Measurements from ENCODE around the gene ING1. TPM values are rescaled to one million over a fixed set of nuclear protein-coding genes. Genes with fewer than 3 reads are reported as not detected.
"Not testable (repeated sequence)": the region's sequence is repeated elsewhere in the genome, so short reads cannot be mapped to it uniquely, and the experiment has no call there.

Gene ING1
- total RNA-seq, 1 donor from 2014 or later = 6.5 TPM

GRCh38 chr13:110715395-110716246 lies 2.1 kb downstream of the ING1 start:
- DNase-seq (ENCODE audit: low spot score) = peak; percentile 100

DNA sequence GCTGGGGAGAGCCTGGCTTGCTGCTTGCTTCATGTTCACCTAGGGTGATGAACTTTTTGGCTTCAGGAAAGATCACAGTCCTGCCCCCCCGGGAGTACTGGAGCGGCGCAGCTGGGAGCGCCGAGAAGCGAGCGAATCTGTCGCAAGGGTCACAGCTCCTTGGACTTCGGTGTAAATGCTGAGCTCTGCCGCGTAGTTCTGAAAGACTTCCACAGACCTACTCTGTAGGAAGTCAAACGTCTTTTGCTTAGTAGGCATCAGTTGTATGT lies 2.7 kb downstream of the ING1 start:
- no peak for DNase-seq (ENCODE audit: low spot score)

GRCh38 chr13:110719036-110719710 lies 5.7 kb downstream of the ING1 start:
- DNase-seq (ENCODE audit: low spot score) = no peak

DNA sequence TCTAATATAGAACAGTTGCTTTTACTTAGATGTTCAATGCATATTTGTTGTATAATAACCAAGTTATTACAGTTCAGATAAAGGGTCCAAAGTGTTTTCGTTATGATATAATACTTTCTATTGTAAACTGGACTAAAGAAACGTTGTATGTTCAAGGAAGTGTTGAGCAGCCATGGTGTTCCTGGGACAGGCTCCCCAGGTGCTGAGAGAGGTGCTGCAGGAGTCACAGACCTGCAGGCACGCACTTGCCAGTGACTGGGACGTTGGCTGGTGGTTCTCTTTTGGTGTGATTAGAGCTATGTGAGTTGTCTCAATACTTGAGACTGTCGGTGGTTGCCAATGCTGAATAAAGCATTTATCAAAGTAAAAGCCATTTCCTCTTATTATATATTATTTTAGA lies 9.5 kb downstream of the ING1 start:
- DNase-seq (ENCODE audit: low spot score) = no peak

DNA sequence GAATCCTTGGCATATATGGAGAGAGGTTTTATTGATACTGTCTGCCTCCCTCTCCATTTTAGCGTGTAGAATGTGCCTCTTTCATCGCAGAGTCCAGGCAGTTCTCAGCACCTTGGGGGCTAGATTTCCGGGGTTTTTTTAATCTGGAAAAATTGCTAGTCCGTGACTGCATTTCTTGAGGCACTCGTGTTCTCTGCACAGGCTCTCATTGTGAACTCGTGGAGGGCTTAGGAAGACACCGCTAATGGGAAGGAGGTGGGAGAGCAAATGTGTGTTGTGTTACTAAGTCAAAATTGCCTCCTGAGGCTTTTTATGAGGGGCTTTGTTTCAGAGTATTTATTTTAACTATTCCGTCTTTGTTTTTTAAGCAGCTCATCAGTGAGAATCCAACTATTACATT lies 10.1 kb downstream of the ING1 start:
- no peak for DNase-seq (ENCODE audit: low spot score)

DNA sequence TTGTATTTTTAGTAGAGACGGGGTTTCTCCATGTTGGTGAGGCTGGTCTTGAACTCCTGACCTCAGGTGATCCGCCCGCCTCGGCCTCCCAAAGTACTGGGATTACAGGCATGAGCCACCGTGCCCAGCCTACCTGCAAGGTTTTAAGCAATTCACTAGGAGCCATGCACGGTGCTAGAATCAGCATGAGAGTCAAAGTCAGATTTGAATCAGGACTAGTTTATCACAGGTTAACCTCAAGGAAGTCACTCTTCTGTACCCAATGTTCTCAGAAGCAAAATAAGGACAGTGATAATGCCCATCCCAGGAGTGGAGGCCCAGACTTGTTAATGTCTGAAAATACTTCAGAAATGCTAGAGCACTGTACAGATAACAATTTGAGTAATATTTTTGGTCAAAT lies 12.7 kb downstream of the ING1 start:
- not testable (repeated sequence) for DNase-seq (ENCODE audit: low spot score)

GRCh38 chr13:110726726-110727125 lies 13.2 kb downstream of the ING1 start:
- no peak for DNase-seq (ENCODE audit: low spot score)

GRCh38 chr13:110731072-110731471 lies 17.6 kb downstream of the ING1 start:
- DNase-seq (ENCODE audit: low spot score) = no peak

DNA sequence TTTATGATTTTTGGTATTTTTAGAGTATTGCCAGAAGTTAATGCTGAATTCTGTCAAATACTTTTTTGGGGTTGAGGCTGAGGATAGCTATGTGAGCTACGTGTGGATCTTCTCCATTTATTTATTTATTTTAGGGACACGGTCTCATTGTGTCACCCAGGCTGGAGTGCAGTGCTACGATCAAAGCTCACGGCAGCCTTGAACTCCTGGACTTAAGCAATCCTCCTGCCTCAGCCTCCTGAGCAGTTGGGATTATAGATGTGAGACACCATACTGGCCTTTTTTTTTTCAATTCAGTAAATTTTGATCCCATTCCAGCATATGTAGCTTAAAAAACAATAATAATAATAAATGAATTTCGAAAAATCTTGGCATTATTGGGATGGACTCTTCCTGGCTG lies 21.1 kb downstream of the ING1 start:
- no peak for DNase-seq (ENCODE audit: low spot score)

- DNase-seq (ENCODE audit: low spot score) = no peak
Measured at GRCh38 chr13:110737555-110737954, 24.1 kb downstream of the ING1 start.

- DNase-seq (ENCODE audit: low spot score) = no peak
Measured at GRCh38 chr13:110743687-110744086, 30.2 kb downstream of the ING1 start.

DNA sequence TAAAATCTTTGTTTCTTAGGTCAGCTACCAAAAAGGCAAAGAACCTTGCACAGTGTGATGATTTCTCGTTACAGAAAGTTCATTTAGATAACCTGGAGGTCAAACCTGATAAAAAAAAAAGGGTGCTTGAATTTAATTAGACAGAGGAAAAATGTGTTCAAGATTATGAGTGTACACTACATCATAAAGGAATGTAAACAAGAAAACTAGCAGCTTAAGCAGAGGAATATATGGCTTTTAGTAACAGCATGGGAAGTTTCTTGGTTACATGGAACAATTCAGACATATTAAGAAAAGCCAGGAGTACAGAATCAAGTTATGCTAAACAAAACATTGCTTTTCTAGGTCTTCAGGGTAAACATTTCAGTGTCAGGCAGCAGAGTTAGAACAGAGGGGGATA lies 32.9 kb downstream of the ING1 start:
- no peak for DNase-seq (ENCODE audit: low spot score)

- no peak for DNase-seq (ENCODE audit: low spot score)
Measured at GRCh38 chr13:110748271-110748670, 34.8 kb downstream of the ING1 start.

DNA sequence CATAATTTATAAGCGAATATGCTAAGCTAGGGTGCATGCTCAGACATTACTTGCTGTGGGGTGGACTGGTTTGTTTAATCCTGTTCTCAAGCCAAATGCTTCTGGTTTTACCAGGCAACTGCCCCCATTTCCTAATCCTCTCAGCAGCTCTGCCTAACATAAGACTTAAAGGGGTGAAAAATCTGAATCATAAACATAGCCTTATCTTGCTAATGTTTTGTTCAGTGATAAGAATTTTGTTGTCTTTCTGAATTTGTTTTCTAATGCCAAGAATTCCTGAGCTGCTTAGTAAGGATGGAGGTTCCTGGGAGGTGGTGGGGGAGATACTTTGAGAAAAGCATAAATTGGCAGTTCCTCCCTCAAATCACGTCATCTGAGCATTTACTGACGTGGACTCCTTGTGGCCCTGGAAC lies 42.7 kb downstream of the ING1 start:
- peak; percentile 28 for DNase-seq (ENCODE audit: low spot score)

DNA sequence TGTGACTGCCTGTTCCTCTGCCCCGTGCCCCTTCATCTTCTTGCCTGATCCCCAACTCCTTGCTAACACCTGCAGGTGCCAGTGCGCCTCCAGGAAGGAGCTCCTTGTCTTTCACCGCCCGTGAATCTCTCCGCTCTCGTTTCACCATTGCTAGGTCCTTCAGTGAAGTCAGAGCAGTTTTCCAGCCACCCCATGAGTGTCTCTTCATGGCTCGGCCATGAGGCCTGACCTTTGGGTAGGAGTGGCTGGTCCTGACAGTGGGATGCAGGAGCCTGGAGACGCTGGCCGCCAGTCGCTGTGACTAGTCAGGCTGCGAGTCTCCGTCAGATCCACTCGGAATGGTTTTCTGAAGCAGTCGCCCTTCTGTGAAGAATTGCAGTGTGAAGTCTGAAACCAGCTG lies 43.8 kb downstream of the ING1 start:
- no peak for DNase-seq (ENCODE audit: low spot score)

DNA sequence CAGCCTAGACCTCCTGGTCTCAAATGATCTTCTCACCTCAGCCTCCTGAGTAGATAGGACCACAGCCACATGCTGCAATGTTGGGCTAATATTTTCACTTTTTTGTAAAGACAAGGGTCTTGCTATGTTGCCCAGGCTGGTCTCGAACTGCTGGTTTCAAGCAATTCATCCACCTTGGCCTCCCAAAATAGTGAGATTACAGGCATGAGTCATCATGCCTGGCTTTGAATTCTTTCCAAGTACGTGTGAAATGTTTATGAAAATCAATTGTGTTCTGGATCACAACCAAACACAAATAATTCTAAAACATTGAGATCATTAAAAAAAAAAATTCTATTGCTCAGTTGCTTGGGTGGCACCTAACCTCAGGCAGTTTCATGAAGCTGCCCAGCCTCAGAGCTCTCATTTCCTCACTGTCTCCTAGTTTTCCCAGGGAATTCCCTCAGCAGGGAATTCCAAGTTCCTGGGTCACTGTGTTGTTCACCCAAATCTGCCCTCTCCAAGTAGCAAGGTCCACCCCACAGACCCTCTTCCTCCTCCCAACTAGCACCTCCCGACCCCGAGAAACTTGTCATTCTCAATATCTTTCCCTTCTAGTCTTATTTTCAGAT lies 44.8 kb downstream of the ING1 start:
- DNase-seq (ENCODE audit: low spot score) = no peak

DNA sequence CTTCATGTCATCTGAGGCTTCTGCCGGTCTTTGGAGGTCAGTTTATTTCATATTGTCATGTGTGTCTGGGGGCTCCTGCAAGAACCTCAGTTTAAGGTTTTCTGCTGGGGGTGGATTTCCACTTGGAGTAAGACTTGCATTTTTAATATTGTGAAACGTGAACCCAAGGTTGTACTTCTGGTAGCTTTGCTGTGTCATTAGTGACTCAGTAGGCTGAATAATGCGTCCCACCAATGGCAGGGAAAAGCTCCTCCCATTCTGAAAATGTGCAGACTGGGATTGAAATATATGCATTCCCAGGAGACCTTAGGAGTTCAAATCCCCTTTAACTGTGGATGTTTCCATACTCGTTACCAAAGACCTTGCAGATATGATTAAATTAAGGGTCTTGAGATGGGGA lies 46.2 kb downstream of the ING1 start:
- no peak for DNase-seq (ENCODE audit: low spot score)

GRCh38 chr13:110760611-110761010 lies 47.1 kb downstream of the ING1 start:
- no peak for DNase-seq (ENCODE audit: low spot score)

DNA sequence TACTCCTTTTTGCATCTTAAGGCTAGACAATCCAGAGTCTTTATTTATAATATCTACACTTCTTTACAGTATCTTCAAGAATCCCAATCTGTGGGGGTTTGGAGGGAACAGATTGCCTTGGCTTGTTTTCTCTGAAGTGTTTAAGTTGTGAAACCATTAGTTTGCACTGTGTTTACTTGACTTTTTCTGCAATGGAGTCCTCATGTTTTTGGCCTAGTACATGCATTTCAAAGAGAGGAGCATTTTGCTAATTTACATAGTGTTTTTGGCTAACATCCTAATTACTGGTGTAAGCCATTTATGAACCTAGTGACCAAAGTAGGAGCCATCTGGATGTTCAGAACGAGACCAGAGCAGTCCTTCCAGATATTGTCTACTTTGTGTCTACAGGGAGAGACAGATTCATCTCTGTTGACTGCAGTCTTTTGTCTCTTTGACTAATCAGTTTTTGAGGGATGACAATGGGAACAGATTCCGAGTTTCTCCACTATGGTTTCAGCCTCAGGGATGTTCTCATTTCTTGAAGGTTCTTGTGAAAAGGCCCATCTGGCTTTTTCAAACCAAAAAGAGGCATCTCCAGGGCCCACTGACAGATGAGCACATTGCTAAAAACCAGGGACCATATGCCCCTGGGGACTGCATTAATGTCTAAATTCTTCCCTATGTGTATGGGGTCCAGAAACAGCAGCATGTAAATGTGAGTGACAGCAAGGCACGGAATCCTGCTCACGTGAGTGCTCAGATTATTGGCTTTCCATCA lies 53.4 kb downstream of the ING1 start:
- DNase-seq (ENCODE audit: low spot score) = no peak

DNA sequence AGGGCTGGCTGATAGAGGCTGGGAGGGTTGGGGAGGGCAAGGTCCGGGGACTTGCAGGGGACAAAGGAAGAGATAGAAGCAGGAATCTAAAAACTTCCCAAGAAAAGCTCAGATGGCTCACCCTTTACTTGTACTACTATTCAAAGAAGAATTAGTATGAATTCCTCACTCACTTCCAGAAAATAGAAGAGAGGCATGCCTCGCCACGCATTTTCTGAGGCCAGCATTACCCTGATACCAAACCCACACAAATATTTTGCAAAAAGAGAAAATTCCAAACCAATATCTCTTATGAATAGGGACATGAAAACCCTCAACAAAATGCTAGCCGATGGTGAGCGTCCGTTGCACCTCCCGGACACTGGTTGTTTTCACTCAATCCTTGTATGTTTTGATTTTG lies 54.0 kb downstream of the ING1 start:
- DNase-seq (ENCODE audit: low spot score) = no peak

- no peak for DNase-seq (ENCODE audit: low spot score)
Measured at GRCh38 chr13:110769097-110769496, 55.6 kb downstream of the ING1 start.

DNA sequence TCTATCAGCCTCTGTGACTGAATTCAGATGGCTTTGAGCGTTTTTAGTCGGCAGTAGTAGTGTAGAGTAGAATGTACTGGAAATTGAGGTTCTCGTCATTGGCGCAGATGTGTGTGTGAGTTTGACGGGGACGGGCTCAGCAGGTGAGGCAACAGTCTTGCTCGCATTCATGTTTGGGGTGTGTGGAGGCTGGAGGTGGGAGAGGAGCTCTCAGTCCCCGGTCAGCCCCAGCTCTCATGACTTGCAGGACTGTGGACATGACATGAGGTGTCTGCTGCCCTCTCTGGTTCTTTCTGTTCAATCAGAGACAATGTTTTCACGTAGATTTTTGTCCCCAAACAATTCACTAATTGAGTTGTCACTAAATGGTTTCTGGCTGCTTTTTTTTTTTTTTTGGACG lies 57.2 kb downstream of the ING1 start:
- DNase-seq (ENCODE audit: low spot score) = no peak

Data from umbilical cord (tissue), 2 donors.